Measurements from ENCODE around the gene HGD. TPM values are rescaled to one million over a fixed set of nuclear protein-coding genes. Genes with fewer than 3 reads are reported as not detected.

Gene HGD
- total RNA-seq, 1 experiment from 2014 or later = 0.44 TPM

GRCh38 chr3:120597445-120598049 lies 84.5 kb downstream of the HGD start:
- intact Hi-C loops (cut with micrococcal nuclease) = no loop called here
- peaks cover 5% of the 10 kb centered on the region for H3K4me1 Mint-ChIP-seq (ENCODE audit: insufficient read depth, unreplicated experiment)
- CTCF ChIA-PET = interaction anchor here (0.6 to 2.3 kb wide), 6 partner anchors 36 to 197 kb away, joined by 3 to 16 read pairs (median 5); no protein-coding TSS in a partner anchor

DNA sequence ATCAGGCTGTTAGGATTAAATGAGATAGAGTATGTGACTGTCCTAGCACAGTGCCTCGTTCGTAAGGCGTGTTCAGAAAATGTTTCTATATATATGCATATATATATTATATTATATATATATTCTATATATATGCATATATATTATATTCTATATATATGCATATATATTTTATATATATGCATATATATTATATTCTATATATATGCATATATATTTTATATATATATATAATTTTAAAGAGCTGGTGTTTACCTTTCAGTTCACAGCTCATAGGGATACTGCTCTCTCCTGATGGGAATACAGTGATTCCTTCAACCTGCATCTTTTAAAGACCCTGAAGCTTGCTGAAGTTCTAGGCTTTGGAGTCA lies 85.2 kb downstream of the HGD start:
- Mint-ChIP-seq H3K27me3 (ENCODE audit: insufficient read depth, unreplicated experiment) (peaks cover 11% of the 10 kb centered on the region), H3K4me3 (ENCODE audit: unreplicated experiment) (peak overlapping the region; percentile 92), H3K36me3 (ENCODE audit: insufficient read depth, unreplicated experiment) (peaks cover 13% of the 10 kb centered on the region), H3K4me1 (ENCODE audit: insufficient read depth, unreplicated experiment) (peaks cover 5% of the 10 kb centered on the region), H3K27ac (ENCODE audit: low read depth, unreplicated experiment) (peak overlapping the region; percentile 95), H3K9me3 (ENCODE audit: unreplicated experiment) (no peaks in the 10 kb centered on the region)
- ChIA-PET POLR2A (interaction anchor here (0.6 to 2.8 kb wide), 8 partner anchors 12 to 248 kb away, joined by 3 to 38 read pairs (median 4); partner anchors contain the start of genes GTF2E1, LRRC58 and RABL3), CTCF (interaction anchor here (1.1 to 2.6 kb wide), 6 partner anchors 26 to 179 kb away, joined by 3 to 16 read pairs (median 6); no protein-coding TSS in a partner anchor)
- intact Hi-C loops (cut with micrococcal nuclease) = no loop called here
- TF ChIP-seq, protein P1, sequence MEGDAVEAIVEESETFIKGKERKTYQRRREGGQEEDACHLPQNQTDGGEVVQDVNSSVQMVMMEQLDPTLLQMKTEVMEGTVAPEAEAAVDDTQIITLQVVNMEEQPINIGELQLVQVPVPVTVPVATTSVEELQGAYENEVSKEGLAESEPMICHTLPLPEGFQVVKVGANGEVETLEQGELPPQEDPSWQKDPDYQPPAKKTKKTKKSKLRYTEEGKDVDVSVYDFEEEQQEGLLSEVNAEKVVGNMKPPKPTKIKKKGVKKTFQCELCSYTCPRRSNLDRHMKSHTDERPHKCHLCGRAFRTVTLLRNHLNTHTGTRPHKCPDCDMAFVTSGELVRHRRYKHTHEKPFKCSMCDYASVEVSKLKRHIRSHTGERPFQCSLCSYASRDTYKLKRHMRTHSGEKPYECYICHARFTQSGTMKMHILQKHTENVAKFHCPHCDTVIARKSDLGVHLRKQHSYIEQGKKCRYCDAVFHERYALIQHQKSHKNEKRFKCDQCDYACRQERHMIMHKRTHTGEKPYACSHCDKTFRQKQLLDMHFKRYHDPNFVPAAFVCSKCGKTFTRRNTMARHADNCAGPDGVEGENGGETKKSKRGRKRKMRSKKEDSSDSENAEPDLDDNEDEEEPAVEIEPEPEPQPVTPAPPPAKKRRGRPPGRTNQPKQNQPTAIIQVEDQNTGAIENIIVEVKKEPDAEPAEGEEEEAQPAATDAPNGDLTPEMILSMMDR (IDR thresholded peaks at IDR 0.05; ENCODE audit: unreplicated experiment) = no peak
- no TSS peak for BruUV-seq (replicated peaks)
- DNase-seq (ENCODE audit: unreplicated experiment) = no peak

More at GRCh38 chr3:120597445-120598049, 84.5 kb downstream of the HGD start:
- no peak for DNase-seq (ENCODE audit: unreplicated experiment)
- Mint-ChIP-seq H3K9me3 (ENCODE audit: unreplicated experiment) (no peaks in the 10 kb centered on the region), H3K36me3 (ENCODE audit: insufficient read depth, unreplicated experiment) (peaks cover 16% of the 10 kb centered on the region), H3K27me3 (ENCODE audit: insufficient read depth, unreplicated experiment) (peaks cover 5% of the 10 kb centered on the region), H3K27ac (ENCODE audit: low read depth, unreplicated experiment) (peak overlapping the region; percentile 95), H3K4me3 (ENCODE audit: unreplicated experiment) (peak overlapping the region; percentile 92)
- POLR2A ChIA-PET = interaction anchor here (0.6 to 2.8 kb wide), 9 partner anchors 12 to 438 kb away, joined by 3 to 38 read pairs (median 3); partner anchors contain the start of genes GTF2E1, LRRC58 and RABL3
- no TSS peak for BruUV-seq (replicated peaks)
- TF ChIP-seq, protein P1 (IDR thresholded peaks at IDR 0.05; ENCODE audit: unreplicated experiment) = no peak

- intact Hi-C loops (cut with micrococcal nuclease) = no loop called here
- peak; percentile 99 for DNase-seq (ENCODE audit: unreplicated experiment)
- H3K36me3 Mint-ChIP-seq (ENCODE audit: insufficient read depth, unreplicated experiment) = peaks cover 7% of the 10 kb centered on the region
- peaks cover 11% of the 10 kb centered on the region for H3K27me3 Mint-ChIP-seq (ENCODE audit: insufficient read depth, unreplicated experiment)
- H3K4me3 Mint-ChIP-seq (ENCODE audit: unreplicated experiment) = peak within 1 kb of the TSS; percentile 92
- H3K27ac Mint-ChIP-seq (ENCODE audit: low read depth, unreplicated experiment) = peak within 1 kb of the TSS; percentile 95
- ChIA-PET CTCF (interaction anchor here (0.7 to 2.6 kb wide), 11 partner anchors 8 to 198 kb away, joined by 3 to 16 read pairs (median 5); no protein-coding TSS in a partner anchor), POLR2A (interaction anchor here (0.6 to 2.8 kb wide), 20 partner anchors 8 to 501 kb away, joined by 3 to 38 read pairs (median 4); partner anchors contain the start of genes GTF2E1, LRRC58 and RABL3)
- BruUV-seq (replicated peaks) = TSS peak; percentile 65
- H3K9me3 Mint-ChIP-seq (ENCODE audit: unreplicated experiment) = no peaks in the 10 kb centered on the region
- H3K4me1 Mint-ChIP-seq (ENCODE audit: insufficient read depth, unreplicated experiment) = peaks cover 5% of the 10 kb centered on the region
- TF ChIP-seq, protein P1 (IDR thresholded peaks at IDR 0.05; ENCODE audit: unreplicated experiment) = no peak
Measured at GRCh38 chr3:120596116-120596852, 85.8 kb downstream of the HGD start, which contains the start of gene NDUFB4. TSS of gene NDUFB4 (plus strand) at chr3:120596336. CDS start at chr3:120596360, 24 bp downstream.

GRCh38 chr3:120595788-120596115 lies 86.3 kb downstream of the HGD start:
- ChIA-PET CTCF (interaction anchor here (0.7 to 2.6 kb wide), 10 partner anchors 9 to 199 kb away, joined by 3 to 16 read pairs (median 6); no protein-coding TSS in a partner anchor), POLR2A (interaction anchor here (0.6 to 2.8 kb wide), 21 partner anchors 8 to 501 kb away, joined by 3 to 38 read pairs (median 4); partner anchors contain the start of genes GTF2E1, LRRC58 and RABL3)
- Mint-ChIP-seq H3K36me3 (ENCODE audit: insufficient read depth, unreplicated experiment) (peaks cover 6% of the 10 kb centered on the region), H3K27me3 (ENCODE audit: insufficient read depth, unreplicated experiment) (peaks cover 11% of the 10 kb centered on the region), H3K4me1 (ENCODE audit: insufficient read depth, unreplicated experiment) (peaks cover 5% of the 10 kb centered on the region), H3K27ac (ENCODE audit: low read depth, unreplicated experiment) (peak overlapping the region; percentile 95), H3K9me3 (ENCODE audit: unreplicated experiment) (no peaks in the 10 kb centered on the region), H3K4me3 (ENCODE audit: unreplicated experiment) (peak overlapping the region; percentile 92)
- intact Hi-C loops (cut with micrococcal nuclease) = no loop called here
- BruUV-seq (replicated peaks) = no TSS peak
- TF ChIP-seq, protein P1 (IDR thresholded peaks at IDR 0.05; ENCODE audit: unreplicated experiment) = no peak
- DNase-seq (ENCODE audit: unreplicated experiment) = no peak

All from MCF 10A (cell line).